HG02798 (cell line): ENCODE data around the gene OR2H1.
"Not testable (repeated sequence)": the region's sequence is repeated elsewhere in the genome, so short reads cannot be mapped to it uniquely, and the experiment has no call there.

Source experiments
- ATAC-seq: cut with Tn5 transposase; IDR thresholded peaks from one replicate; pipeline ENCODE4 v1.9.1; 2021; ENCODE audit warnings: mild to moderate bottlenecking; ENCODE audit not compliant: unreplicated experiment, poor library complexity

OR2H1 gene

GRCh38 chr6:29456971-29457370, at the start of gene OR2H1, which contains the start of gene OR11A1:
Gene OR2H1 (plus strand): TSS chr6:29457155. CDS start chr6:29461770, 4,615 bp downstream.
Gene OR11A1 (minus strand): TSS chr6:29457071. CDS start chr6:29427641, 29,430 bp downstream.
- no peak for ATAC-seq

GRCh38 chr6:29414588-29414987, 42.4 kb upstream of the OR2H1 start, which contains the start of gene OR12D1:
Gene OR12D1 (plus strand): TSS chr6:29414928.
- no peak for ATAC-seq

- ATAC-seq = no peak
Measured at GRCh38 chr6:29419516-29419915, 37.4 kb upstream of the OR2H1 start.

- no peak for ATAC-seq
Measured at GRCh38 chr6:29424168-29424567, 32.8 kb upstream of the OR2H1 start.

- ATAC-seq = no peak
Measured at GRCh38 chr6:29424575-29424974, 32.4 kb upstream of the OR2H1 start.

- no peak for ATAC-seq
Measured at GRCh38 chr6:29425075-29425474, 31.9 kb upstream of the OR2H1 start.

- no peak for ATAC-seq
Measured at GRCh38 chr6:29426654-29427053, 30.3 kb upstream of the OR2H1 start.

- ATAC-seq = not testable (repeated sequence)
Measured at GRCh38 chr6:29436730-29437129, 20.2 kb upstream of the OR2H1 start.

- ATAC-seq = no peak
Measured at GRCh38 chr6:29439006-29439405, 17.9 kb upstream of the OR2H1 start, which contains the start of gene OR10C1. Gene OR10C1 (plus strand): TSS chr6:29439306. CDS start chr6:29440016, 710 bp downstream.

- no peak for ATAC-seq
Measured at GRCh38 chr6:29442719-29443118, 14.2 kb upstream of the OR2H1 start.

- not testable (repeated sequence) for ATAC-seq
Measured at GRCh38 chr6:29444031-29444430, 12.9 kb upstream of the OR2H1 start.

- ATAC-seq = no peak
Measured at GRCh38 chr6:29447670-29448069, 9.3 kb upstream of the OR2H1 start.

GRCh38 chr6:29451471-29452193, 5.3 kb upstream of the OR2H1 start:
- no peak for ATAC-seq

- ATAC-seq = no peak
Measured at GRCh38 chr6:29461021-29461814, 4.3 kb downstream of the OR2H1 start.

GRCh38 chr6:29462022-29462421, 5.1 kb downstream of the OR2H1 start:
- no peak for ATAC-seq

- ATAC-seq = no peak
Measured at GRCh38 chr6:29465279-29465678, 8.3 kb downstream of the OR2H1 start.

- no peak for ATAC-seq
Measured at GRCh38 chr6:29465801-29466200, 8.8 kb downstream of the OR2H1 start.

GRCh38 chr6:29466241-29466640, 9.3 kb downstream of the OR2H1 start:
- ATAC-seq = no peak

GRCh38 chr6:29474996-29475395, 18.0 kb downstream of the OR2H1 start:
- ATAC-seq = no peak

GRCh38 chr6:29477923-29478450, 21.0 kb downstream of the OR2H1 start:
- no peak for ATAC-seq

GRCh38 chr6:29478740-29479139, 21.8 kb downstream of the OR2H1 start:
- ATAC-seq = no peak
